ENCODE measurements around the gene ANKS1B. TPM values are rescaled to one million over a fixed set of nuclear protein-coding genes. Genes with fewer than 3 reads are reported as not detected.

ANKS1B gene
- total RNA-seq, 1 donor from 2014 or later, result 2.4 TPM

- no peak overlapping the region for H3K9ac ChIP-seq (ENCODE audit: low read length)
- H3K36me3 ChIP-seq (ENCODE audit: insufficient read depth, low read length), result no peaks in the 10 kb centered on the region
- no peaks in the 10 kb centered on the region for H3K79me2 ChIP-seq (ENCODE audit: insufficient read depth, low read length)
- DNase-seq (ENCODE audit: low read depth), result no peak
- no peaks in the 10 kb centered on the region for H4K20me1 ChIP-seq (ENCODE audit: insufficient read depth, low read length)
- H3K9me3 ChIP-seq (ENCODE audit: insufficient read depth, low read depth, low read length), result no peaks in the 10 kb centered on the region
- no peaks in the 10 kb centered on the region for H3K27me3 ChIP-seq (ENCODE audit: insufficient read depth, low read length)
- no peaks in the 10 kb centered on the region for H3K4me1 ChIP-seq (ENCODE audit: insufficient read depth, low read length)
- Mint-ChIP-seq H3K9me3 (ENCODE audit: unreplicated experiment) (no peaks in the 10 kb centered on the region), H3K36me3 (ENCODE audit: low read depth, unreplicated experiment) (no peaks in the 10 kb centered on the region), H3K4me3 (ENCODE audit: unreplicated experiment) (no peak overlapping the region), H3K27me3 (ENCODE audit: low read depth, unreplicated experiment) (no peaks in the 10 kb centered on the region), H3K27ac (ENCODE audit: unreplicated experiment) (no peak overlapping the region), H3K4me1 (ENCODE audit: low read depth, unreplicated experiment) (no peaks in the 10 kb centered on the region)
- H3K27ac ChIP-seq (ENCODE audit: low read depth, low read length), result no peak overlapping the region
- TF ChIP-seq CTCF (IDR thresholded peaks at IDR 0.05; ENCODE audit: insufficient read depth, low read depth, low read length) (no peak), EZH2 (IDR thresholded peaks at IDR 0.05; ENCODE audit: insufficient read depth, low read length) (no peak)
- FAIRE-seq, result no peak
- no peak overlapping the region for H3K4me3 ChIP-seq (ENCODE audit: insufficient read depth, low read depth, low read length)
- no peak overlapping the region for H2AFZ ChIP-seq (ENCODE audit: low read depth, low read length)
- H3K4me2 ChIP-seq (ENCODE audit: low read length), result no peak overlapping the region
Observed at GRCh38 chr12:99231031-99231430, 753.7 kb downstream of the ANKS1B start.

- Histone ChIP-seq H3K27ac (ENCODE audit: low read depth, low read length) (no peak overlapping the region), H4K20me1 (ENCODE audit: insufficient read depth, low read length) (no peaks in the 10 kb centered on the region), H3K4me3 (ENCODE audit: insufficient read depth, low read depth, low read length) (no peak overlapping the region), H3K4me2 (ENCODE audit: low read length) (no peak overlapping the region), H3K79me2 (ENCODE audit: insufficient read depth, low read length) (no peaks in the 10 kb centered on the region), H3K27me3 (ENCODE audit: insufficient read depth, low read length) (no peaks in the 10 kb centered on the region), H3K9ac (ENCODE audit: low read length) (no peak overlapping the region), H3K36me3 (ENCODE audit: insufficient read depth, low read length) (no peaks in the 10 kb centered on the region), H3K9me3 (ENCODE audit: insufficient read depth, low read depth, low read length) (no peaks in the 10 kb centered on the region), H3K4me1 (ENCODE audit: insufficient read depth, low read length) (no peaks in the 10 kb centered on the region), H2AFZ (ENCODE audit: low read depth, low read length) (no peak overlapping the region)
- Mint-ChIP-seq H3K4me3 (ENCODE audit: unreplicated experiment) (no peak overlapping the region), H3K4me1 (ENCODE audit: low read depth, unreplicated experiment) (no peaks in the 10 kb centered on the region), H3K36me3 (ENCODE audit: low read depth, unreplicated experiment) (no peaks in the 10 kb centered on the region), H3K27ac (ENCODE audit: unreplicated experiment) (no peak overlapping the region), H3K27me3 (ENCODE audit: low read depth, unreplicated experiment) (no peaks in the 10 kb centered on the region), H3K9me3 (ENCODE audit: unreplicated experiment) (no peaks in the 10 kb centered on the region)
- FAIRE-seq (no peak), DNase-seq (ENCODE audit: low read depth) (no peak)
- no peak for TF ChIP-seq EZH2 (IDR thresholded peaks at IDR 0.05; ENCODE audit: insufficient read depth, low read length)
- no peak for TF ChIP-seq CTCF (IDR thresholded peaks at IDR 0.05; ENCODE audit: insufficient read depth, low read depth, low read length)
Observed at GRCh38 chr12:99224237-99224636, 760.5 kb downstream of the ANKS1B start.

GRCh38 chr12:99223579-99223978 lies 761.2 kb downstream of the ANKS1B start:
- Histone ChIP-seq H3K9ac (ENCODE audit: low read length) (no peak overlapping the region), H3K9me3 (ENCODE audit: insufficient read depth, low read depth, low read length) (no peaks in the 10 kb centered on the region), H3K4me3 (ENCODE audit: insufficient read depth, low read depth, low read length) (no peak overlapping the region), H3K79me2 (ENCODE audit: insufficient read depth, low read length) (no peaks in the 10 kb centered on the region), H3K4me1 (ENCODE audit: insufficient read depth, low read length) (no peaks in the 10 kb centered on the region), H3K27ac (ENCODE audit: low read depth, low read length) (no peak overlapping the region), H3K27me3 (ENCODE audit: insufficient read depth, low read length) (no peaks in the 10 kb centered on the region), H3K4me2 (ENCODE audit: low read length) (no peak overlapping the region), H2AFZ (ENCODE audit: low read depth, low read length) (no peak overlapping the region), H4K20me1 (ENCODE audit: insufficient read depth, low read length) (no peaks in the 10 kb centered on the region), H3K36me3 (ENCODE audit: insufficient read depth, low read length) (no peaks in the 10 kb centered on the region)
- no peaks in the 10 kb centered on the region for H3K27me3 Mint-ChIP-seq (ENCODE audit: low read depth, unreplicated experiment)
- no peaks in the 10 kb centered on the region for H3K9me3 Mint-ChIP-seq (ENCODE audit: unreplicated experiment)
- no peak overlapping the region for H3K4me3 Mint-ChIP-seq (ENCODE audit: unreplicated experiment)
- no peaks in the 10 kb centered on the region for H3K36me3 Mint-ChIP-seq (ENCODE audit: low read depth, unreplicated experiment)
- H3K4me1 Mint-ChIP-seq (ENCODE audit: low read depth, unreplicated experiment), result no peaks in the 10 kb centered on the region
- H3K27ac Mint-ChIP-seq (ENCODE audit: unreplicated experiment), result no peak overlapping the region
- no peak for FAIRE-seq
- DNase-seq (ENCODE audit: low read depth), result no peak
- no peak for TF ChIP-seq CTCF (IDR thresholded peaks at IDR 0.05; ENCODE audit: insufficient read depth, low read depth, low read length)
- no peak for TF ChIP-seq EZH2 (IDR thresholded peaks at IDR 0.05; ENCODE audit: insufficient read depth, low read length)
